Measurements from ENCODE around the gene ADAMTS15. TPM values are rescaled to one million over a fixed set of nuclear protein-coding genes. Genes with fewer than 3 reads are reported as not detected.

Gene ADAMTS15
- total and polyA plus RNA-seq, 2 of the 4 experiments (the other 2 are of a cell fraction) = 3.0 to 5.0 TPM

DNA sequence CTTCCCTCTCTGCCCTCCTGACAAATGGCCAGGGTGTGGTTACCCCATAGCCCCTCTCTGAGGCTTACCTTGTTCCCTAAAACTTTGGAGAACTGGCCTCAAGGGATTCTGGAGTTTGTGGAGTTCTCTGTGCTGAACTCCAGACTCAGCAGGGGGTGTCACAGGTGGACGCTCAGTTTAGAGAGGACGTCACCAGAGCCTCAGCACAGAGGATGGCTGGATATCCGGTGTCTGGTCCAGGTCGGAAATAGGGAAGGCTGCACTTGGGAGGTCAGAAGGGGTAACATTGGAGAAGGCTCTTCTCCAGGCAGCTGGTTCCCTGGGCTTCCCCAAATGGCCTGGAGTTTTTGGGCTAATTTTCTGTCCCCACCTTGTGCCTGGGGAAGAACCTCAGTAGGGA is 64.2 kb downstream of the ADAMTS15 start:
- Histone ChIP-seq H4K20me1 (ENCODE audit: insufficient read depth, low read length) (no peaks in the 10 kb centered on the region), H3K9me3 (ENCODE audit: control insufficient read depth, insufficient read depth, low read length) (no peaks in the 10 kb centered on the region), H2BK20ac (ENCODE audit: low read depth, low read length) (no peak overlapping the region), H3K27me3 (ENCODE audit: control insufficient read depth, insufficient read depth, low read length) (no peaks in the 10 kb centered on the region), H3K18ac (ENCODE audit: low read depth, low read length) (peak overlapping the region; percentile 18; the same call in 1 of the 2 replicates), H3K79me1 (ENCODE audit: low read depth in 1 of 2, low read length in 2 of 2) (no peaks in the 10 kb centered on the region), H2BK120ac (ENCODE audit: low read depth, low read length) (peak overlapping the region; percentile 16; the same call in 1 of the 2 replicates), H3K27ac (ENCODE audit: insufficient read depth, low read length) (no peak overlapping the region), H4K91ac (ENCODE audit: insufficient read depth, low read depth, low read length) (no peak overlapping the region), H3K9ac (ENCODE audit: low read depth, low read length) (no peak overlapping the region), H3K4ac (ENCODE audit: low read depth, low read length) (no peak overlapping the region), H4K8ac (ENCODE audit: low read depth in 2 of 2, low read length in 2 of 2) (no peak overlapping the region), H3K14ac (replicated peaks; ENCODE audit: low read depth, low read length) (no peak overlapping the region), H2BK15ac (ENCODE audit: low read depth, low read length) (no peak overlapping the region), H3K36me3 (ENCODE audit: control insufficient read depth, insufficient read depth, low read length) (no peaks in the 10 kb centered on the region), H3K4me3 (ENCODE audit: insufficient read depth, low read depth, low read length) (no peak overlapping the region), H3K9me1 (ENCODE audit: insufficient read depth, low read length) (peaks cover 11% of the 10 kb centered on the region; the same call in 1 of the 2 replicates), H2AK5ac (ENCODE audit: low read depth, low read length) (0 out of 2 replicates have a peak overlapping the region, but pooled peaks have one; percentile 11), H4K5ac (ENCODE audit: low read depth, low read length) (no peak overlapping the region), H3K23ac (ENCODE audit: low read depth, low read length) (no peak overlapping the region), H2AFZ (replicated peaks; ENCODE audit: low read length, poor library complexity) (no peak overlapping the region), H3K4me2 (ENCODE audit: low read depth, low read length) (no peak overlapping the region), H2AK9ac (replicated peaks; ENCODE audit: low read depth, low read length, poor library complexity) (no peak overlapping the region), H3K56ac (ENCODE audit: extremely low read depth, insufficient read depth, low read length) (no peak overlapping the region), H2BK5ac (ENCODE audit: low read depth, low read length, poor library complexity, severe bottlenecking) (no peak overlapping the region), H3K4me1 (ENCODE audit: control insufficient read depth, insufficient read depth, low read length) (peaks cover 34% of the 10 kb centered on the region)
- no TSS peak for BruUV-seq (replicated peaks)
- CTCF ChIA-PET = no interaction called here
- no peak for ATAC-seq (ENCODE audit: low read depth)
- intact Hi-C loops (cut with micrococcal nuclease) = no loop called here
- WGBS, 2 experiments (ENCODE audit: extremely low coverage in 2 of 2, insufficient read length in 1 of 2) = no CpG with 5 or more reads among the region's 4 CpGs
- no peak for TF ChIP-seq MAFK (IDR thresholded peaks at IDR 0.05; ENCODE audit: low read depth, low read length)
- TF ChIP-seq, protein P1, sequence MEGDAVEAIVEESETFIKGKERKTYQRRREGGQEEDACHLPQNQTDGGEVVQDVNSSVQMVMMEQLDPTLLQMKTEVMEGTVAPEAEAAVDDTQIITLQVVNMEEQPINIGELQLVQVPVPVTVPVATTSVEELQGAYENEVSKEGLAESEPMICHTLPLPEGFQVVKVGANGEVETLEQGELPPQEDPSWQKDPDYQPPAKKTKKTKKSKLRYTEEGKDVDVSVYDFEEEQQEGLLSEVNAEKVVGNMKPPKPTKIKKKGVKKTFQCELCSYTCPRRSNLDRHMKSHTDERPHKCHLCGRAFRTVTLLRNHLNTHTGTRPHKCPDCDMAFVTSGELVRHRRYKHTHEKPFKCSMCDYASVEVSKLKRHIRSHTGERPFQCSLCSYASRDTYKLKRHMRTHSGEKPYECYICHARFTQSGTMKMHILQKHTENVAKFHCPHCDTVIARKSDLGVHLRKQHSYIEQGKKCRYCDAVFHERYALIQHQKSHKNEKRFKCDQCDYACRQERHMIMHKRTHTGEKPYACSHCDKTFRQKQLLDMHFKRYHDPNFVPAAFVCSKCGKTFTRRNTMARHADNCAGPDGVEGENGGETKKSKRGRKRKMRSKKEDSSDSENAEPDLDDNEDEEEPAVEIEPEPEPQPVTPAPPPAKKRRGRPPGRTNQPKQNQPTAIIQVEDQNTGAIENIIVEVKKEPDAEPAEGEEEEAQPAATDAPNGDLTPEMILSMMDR (conservative IDR thresholded peaks at IDR 0.05; ENCODE audit: low read depth, low read length) = no peak
- TF ChIP-seq CHD1 (IDR thresholded peaks at IDR 0.05; ENCODE audit: low read depth, low read length) = no peak
- in situ Hi-C loops (cut with MboI; ENCODE audit: low sequenced_read_pairs) = no loop called here
- dilution Hi-C loops (cut with HindIII; ENCODE audit: low sequenced_read_pairs, unreplicated experiment) = no loop called here
- no peak for DNase-seq
- POLR2A ChIA-PET (ENCODE audit: unreplicated experiment) = no interaction called here

All from IMR-90 (cell line).